H1 (cell line): ENCODE data around the gene USP13. TPM values are rescaled to one million over a fixed set of nuclear protein-coding genes. Genes with fewer than 3 reads are reported as not detected.
A peak's percentile ranks its signal among the peaks of the same experiment; 100 is the strongest.

ENCODE experiments used
- CTCF ChIA-PET: fragments of 300-600 bp; sonication (Branson Sonifier 250); formaldehyde crosslinking; loops from one replicate; lab custom pipeline; 2021; ENCODE audit not compliant: partially characterized antibody; lab: Charles Lee
- POLR2A ChIA-PET: fragments of 300-600 bp; sonication (Branson Sonifier 250); formaldehyde crosslinking; loops from one replicate; lab custom pipeline; 2021; ENCODE audit warnings: inconsistent platforms; ENCODE audit not compliant: partially characterized antibody; lab: Charles Lee
- DNase-seq, 2 experiments: peaks; one replicate each; pipeline versions ENCODE4 v3.0.0 to v3.0.0-alpha.2; 2010 to 2022; ENCODE audit warnings: low spot score in 2 of 2, low read depth in 1 of 2, mixed read lengths in 1 of 2
- FAIRE-seq: peaks from 2 replicates; lab custom pipeline; 2011; peaks lifted over from hg19 to GRCh38; lab: Jason Lieb, UNC
- H2AFZ ChIP-seq: 2 replicates; pipeline ENCODE4 v1.8.1; 2012; ENCODE audit warnings: low read length, inconsistent platforms
- H2AK5ac ChIP-seq: 2 replicates; pipeline ENCODE4 v1.6.1; 2013; ENCODE audit warnings: low read depth, low read length
- H2BK120ac ChIP-seq: replicated peaks from 2 replicates; pipeline ENCODE3; 2013; ENCODE audit warnings: low read depth, low read length, inconsistent platforms
- H2BK12ac ChIP-seq: 2 replicates; pipeline ENCODE4 v1.6.1; 2013; ENCODE audit warnings: low read depth, low read length
- H2BK15ac ChIP-seq: 2 replicates; pipeline ENCODE4 v1.6.1; 2013; ENCODE audit warnings: low read length
- H2BK20ac ChIP-seq: 2 replicates; pipeline ENCODE4 v1.6.1; 2013; ENCODE audit warnings: low read length
- H2BK5ac ChIP-seq: 2 replicates; pipeline ENCODE4 v1.6.1; 2013; ENCODE audit warnings: low read depth, low read length
- H3K14ac ChIP-seq: 2 replicates; pipeline ENCODE4 v1.6.1; 2013; ENCODE audit warnings: inconsistent platforms; ENCODE audit not compliant: insufficient read length
- H3K18ac ChIP-seq: 2 replicates; pipeline ENCODE4 v1.6.1; 2013; ENCODE audit warnings: low read length; ENCODE audit errors: extremely low read depth
- H3K23ac ChIP-seq: 2 replicates; pipeline ENCODE4 v1.6.1; 2013; ENCODE audit warnings: inconsistent platforms; ENCODE audit not compliant: insufficient read length
- H3K23me2 ChIP-seq: 2 replicates; pipeline ENCODE4 v1.6.1; 2013; ENCODE audit warnings: low read depth, low read length
- H3K27ac ChIP-seq: 2 replicates; pipeline ENCODE4 v1.6.1; 2011; ENCODE audit warnings: low read depth, low read length, inconsistent platforms
- H3K27me3 ChIP-seq, 4 experiments: replicated peaks in 1 of 4; 1 replicate in 1 of 4; 2 replicates in 3 of 4; pipeline versions ENCODE4 v1.6.1 to v1.8.1; 2011 to 2013; ENCODE audit warnings: low read length in 3 of 4, mild to moderate bottlenecking in 3 of 4, inconsistent platforms in 2 of 4, mixed read lengths in 2 of 4, moderate library complexity in 1 of 4; ENCODE audit not compliant: control insufficient read depth in 3 of 4, insufficient read depth in 3 of 4; ENCODE audit errors: extremely low read depth in 1 of 4
- H3K36me3 ChIP-seq, 4 experiments: 2 replicates each; pipeline versions ENCODE4 v1.6.1 to v1.8.1; 2011 to 2013; ENCODE audit warnings: mild to moderate bottlenecking in 4 of 4, low read length in 3 of 4, moderate library complexity in 2 of 4, control low read depth in 1 of 4, inconsistent platforms in 1 of 4; ENCODE audit not compliant: insufficient read depth in 4 of 4, control insufficient read depth in 2 of 4
- H3K4ac ChIP-seq: replicated peaks from 2 replicates; pipeline ENCODE3; 2013; ENCODE audit warnings: low read length, low read depth, mixed read lengths, inconsistent platforms; ENCODE audit not compliant: insufficient read length
- H3K4me1 ChIP-seq, 4 experiments: replicated peaks in 1 of 4; 1 replicate in 1 of 4; 2 replicates in 3 of 4; pipeline versions ENCODE4 v1.6.1 to v1.8.1; 2011 to 2013; ENCODE audit warnings: low read length in 3 of 4, inconsistent platforms in 2 of 4, mixed read lengths in 1 of 4; ENCODE audit not compliant: insufficient read depth in 4 of 4, control insufficient read depth in 3 of 4
- H3K4me2 ChIP-seq, 2 experiments: 2 replicates each; pipeline versions ENCODE4 v1.6.1 to v1.8.1; 2011 to 2013; ENCODE audit warnings: low read depth in 2 of 2, low read length in 2 of 2, control low read depth in 1 of 2, inconsistent platforms in 1 of 2, mild to moderate bottlenecking in 1 of 2; ENCODE audit not compliant: insufficient read depth in 1 of 2
- H3K4me3 ChIP-seq, 4 experiments: fragments of 200-600, 300-600 bp in 1 of 4; sonication (generic), shearing (Covaris generic), sonication (Bioruptor Twin) in 1 of 4; 2 replicates each; pipeline versions ENCODE4 v1.5.1 to v1.8.1; 2011 to 2016; ENCODE audit warnings: low read length in 4 of 4, low read depth in 3 of 4, control low read depth in 2 of 4, inconsistent platforms in 2 of 4, mild to moderate bottlenecking in 2 of 4, mixed read lengths in 1 of 4, moderate library complexity in 1 of 4; ENCODE audit not compliant: insufficient read depth in 2 of 4; ENCODE audit errors: extremely low read depth in 1 of 4
- H3K56ac ChIP-seq: replicated peaks from 2 replicates; pipeline ENCODE3; 2013; ENCODE audit warnings: low read depth, mild to moderate bottlenecking, mixed read lengths, low read length, inconsistent platforms; ENCODE audit not compliant: insufficient read length
- H3K79me1 ChIP-seq: 2 replicates; pipeline ENCODE4 v1.6.1; 2013; ENCODE audit warnings: low read depth, low read length, control low read depth
- H3K79me2 ChIP-seq, 2 experiments: 2 replicates each; pipeline versions ENCODE4 v1.6.1 to v1.8.1; 2012 to 2013; ENCODE audit warnings: low read length in 2 of 2, mild to moderate bottlenecking in 2 of 2, inconsistent platforms in 1 of 2; ENCODE audit not compliant: insufficient read depth in 2 of 2, control insufficient read depth in 1 of 2
- H3K9ac ChIP-seq, 4 experiments: replicated peaks in 1 of 4; 1 replicate in 1 of 4; 2 replicates in 3 of 4; pipeline versions ENCODE4 v1.6.1 to v1.8.1; 2011 to 2013; ENCODE audit warnings: low read depth in 3 of 4, low read length in 3 of 4, control low read depth in 2 of 4, mild to moderate bottlenecking in 2 of 4, moderate library complexity in 2 of 4, inconsistent platforms in 1 of 4; ENCODE audit errors: extremely low read depth in 1 of 4
- H3K9me3 ChIP-seq, 2 experiments: 2 replicates each; pipeline versions ENCODE4 v1.6.1 to v1.8.1; 2012 to 2013; ENCODE audit warnings: mild to moderate bottlenecking in 2 of 2, moderate library complexity in 2 of 2, control low read depth in 1 of 2, inconsistent platforms in 1 of 2, low read depth in 1 of 2, low read length in 1 of 2, mixed read lengths in 1 of 2; ENCODE audit not compliant: insufficient read depth in 2 of 2
- H4K20me1 ChIP-seq, 2 experiments: replicated peaks in 1 of 2; 2 replicates each; pipeline versions ENCODE3 to v1.8.1; 2011 to 2013; ENCODE audit warnings: inconsistent platforms in 2 of 2, low read length in 2 of 2, mild to moderate bottlenecking in 1 of 2; ENCODE audit not compliant: insufficient read depth in 2 of 2, control insufficient read depth in 1 of 2
- H4K5ac ChIP-seq: 2 replicates; pipeline ENCODE4 v1.6.1; 2013; ENCODE audit warnings: low read length, low read depth, mixed read lengths, inconsistent platforms; ENCODE audit not compliant: insufficient read length
- H4K8ac ChIP-seq: 2 replicates; pipeline ENCODE4 v1.8.0; 2013; ENCODE audit warnings: mild to moderate bottlenecking, moderate library complexity, low read length, inconsistent platforms; ENCODE audit not compliant: insufficient read depth; ENCODE audit errors: extremely low read depth
- H4K91ac ChIP-seq: replicated peaks from 2 replicates; pipeline ENCODE3; 2013; ENCODE audit warnings: low read length, mixed read lengths, inconsistent platforms; ENCODE audit not compliant: insufficient read length
- TAF1 ChIP-seq: IDR thresholded peaks from 2 replicates; pipeline ENCODE4 v1.6.1; 2011; ENCODE audit warnings: mild to moderate bottlenecking, low read depth, low read length
- WGBS, 2 experiments: shearing (Covaris generic) in 1 of 2; methylation state at CpG; one replicate each; pipeline versions ENCODE4 v1.1.6 to v1.1.7; 2013 to 2015; ENCODE audit warnings: low lambda C conversion rate in 2 of 2, mixed read lengths in 2 of 2, inconsistent platforms in 1 of 2, low coverage in 1 of 2, missing lambda C conversion rate in 1 of 2; ENCODE audit not compliant: insufficient replicate concordance in 2 of 2, insufficient coverage in 1 of 2, insufficient read length in 1 of 2; ENCODE audit errors: extremely low coverage in 1 of 2, missing lambda C conversion rate in 1 of 2; 5-methylcytosine and 5-hydroxymethylcytosine counted together
- polyA plus RNA-seq, 7 experiments: library from polyadenylated mRNA; depleted of rRNA in 3 of 7; stranded (reverse) in 5 of 7; unstranded in 2 of 7; fragments of >200 nt in 5 of 7; fragments of 200-250 nt in 2 of 7; gene quantifications; 1 replicate in 5 of 7; 2 replicates in 1 of 7; 4 replicates in 1 of 7; pipeline versions ENCODE4 v1.2.1 to v1.2.3, GENCODE V29; 2011 to 2013; ENCODE audit warnings: missing spikeins in 2 of 7, mixed read lengths in 2 of 7
- total RNA-seq: library from RNA; stranded (reverse); fragmentation: NEBNext Ultra II Directional; extraction: Animal tissue kit (Norgen Biotek cat#: 25700); gene quantifications from 2 replicates; pipeline ENCODE4 v1.2.1, GENCODE V29; 2021
- TF ChIP-seq, protein P1 (sequence below): IDR thresholded peaks from 2 replicates; pipeline ENCODE4 v1.6.1; 2011; ENCODE audit warnings: low read length, improper control_type of control experiment
- TF ChIP-seq, protein P2 (sequence below): IDR thresholded peaks from 2 replicates; pipeline ENCODE4 v1.6.1; 2011; ENCODE audit warnings: low read depth, mild to moderate bottlenecking, low read length; ENCODE audit not compliant: insufficient read depth

USP13 gene
- total and polyA plus RNA-seq, 2 of the 8 experiments (the other 6 are each of a cell fraction or from before 2014, with no cell fraction given): 7.9 to 25.9 TPM

DNA sequence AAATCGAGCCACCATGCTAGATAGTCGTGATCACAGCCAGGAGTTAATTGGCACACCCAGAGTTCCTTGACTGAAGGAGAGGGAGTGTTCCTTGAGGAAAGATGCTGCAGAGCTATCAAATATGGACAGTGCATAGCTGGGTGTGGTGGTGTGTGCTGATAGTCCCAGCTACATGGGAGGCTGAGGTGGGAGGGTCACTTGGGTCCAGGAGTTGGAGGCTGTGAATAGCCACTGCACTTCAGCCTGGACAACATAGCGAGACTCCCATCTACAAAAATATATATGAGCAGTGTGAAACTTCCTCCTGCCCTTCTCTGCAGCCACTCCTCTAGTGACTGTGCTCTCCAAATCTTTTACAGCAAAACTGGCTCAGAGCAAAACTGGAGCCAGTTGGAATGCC is 10.0 kb upstream of the USP13 start:
- WGBS, 2 experiments: 88% methylated on average over 3 of the region's 3 CpGs; no CpG with 5 or more reads in 1 of the 2 experiments

More for the DNA sequence above, 10.0 kb upstream of the USP13 start:
- H4K20me1 ChIP-seq: no peaks in the 10 kb centered on the region
- no peak overlapping the region for H2BK20ac ChIP-seq
- no peak overlapping the region for H3K14ac ChIP-seq
- TF ChIP-seq, protein P1, sequence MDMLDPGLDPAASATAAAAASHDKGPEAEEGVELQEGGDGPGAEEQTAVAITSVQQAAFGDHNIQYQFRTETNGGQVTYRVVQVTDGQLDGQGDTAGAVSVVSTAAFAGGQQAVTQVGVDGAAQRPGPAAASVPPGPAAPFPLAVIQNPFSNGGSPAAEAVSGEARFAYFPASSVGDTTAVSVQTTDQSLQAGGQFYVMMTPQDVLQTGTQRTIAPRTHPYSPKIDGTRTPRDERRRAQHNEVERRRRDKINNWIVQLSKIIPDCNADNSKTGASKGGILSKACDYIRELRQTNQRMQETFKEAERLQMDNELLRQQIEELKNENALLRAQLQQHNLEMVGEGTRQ: no peak
- TF ChIP-seq, protein P2, sequence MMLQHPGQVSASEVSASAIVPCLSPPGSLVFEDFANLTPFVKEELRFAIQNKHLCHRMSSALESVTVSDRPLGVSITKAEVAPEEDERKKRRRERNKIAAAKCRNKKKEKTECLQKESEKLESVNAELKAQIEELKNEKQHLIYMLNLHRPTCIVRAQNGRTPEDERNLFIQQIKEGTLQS: no peak
- no peak for TF ChIP-seq TAF1
- no peak overlapping the region for H3K9ac ChIP-seq
- no peaks in the 10 kb centered on the region for H3K79me2 ChIP-seq
- no peak overlapping the region for H2AK5ac ChIP-seq
- no peak overlapping the region for H3K4me2 ChIP-seq
- H3K79me1 ChIP-seq: no peaks in the 10 kb centered on the region
- no peak overlapping the region for H2BK120ac ChIP-seq
- H3K27ac ChIP-seq: no peak overlapping the region
- no peak overlapping the region for H3K4me3 ChIP-seq
- no peaks in the 10 kb centered on the region for H3K36me3 ChIP-seq
- no peak overlapping the region for H4K8ac ChIP-seq
- H4K91ac ChIP-seq: no peak overlapping the region
- H3K56ac ChIP-seq: no peak overlapping the region
- no peaks in the 10 kb centered on the region for H3K27me3 ChIP-seq
- no peak overlapping the region for H4K5ac ChIP-seq
- no peak overlapping the region for H3K23ac ChIP-seq
- no peaks in the 10 kb centered on the region for H3K9me3 ChIP-seq
- no peak overlapping the region for H2BK12ac ChIP-seq
- no peak overlapping the region; the same call in 1 of the 2 replicates for H2BK5ac ChIP-seq
- no peaks in the 10 kb centered on the region for H3K23me2 ChIP-seq
- H3K4ac ChIP-seq: peak overlapping the region; percentile 21
- H2BK15ac ChIP-seq: no peak overlapping the region; the same call in 1 of the 2 replicates
- no peak overlapping the region for H3K18ac ChIP-seq
- peaks cover 0 to 3% (median 0%) of the 10 kb centered on the region in 4 experiments; a peak in 1 of 7 replicates for H3K4me1 ChIP-seq
- FAIRE-seq: no peak
- POLR2A ChIA-PET: no interaction called here
- no peak overlapping the region for H2AFZ ChIP-seq
- no peak for DNase-seq
- CTCF ChIA-PET: interaction anchor here (1.8 kb wide), 1 partner anchor 24 kb away, joined by 8 read pairs; no protein-coding TSS in a partner anchor
